HepG2 (cell line): ENCODE data around the gene GSK3A. TPM values are rescaled to one million over a fixed set of nuclear protein-coding genes. Genes with fewer than 3 reads are reported as not detected.

ENCODE experiments used
- BCL3 ChIP-seq: sonication (generic); formaldehyde crosslinking; IDR thresholded peaks from 2 replicates; pipeline ENCODE4 v1.5.1; 2020; ENCODE audit warnings: mild to moderate bottlenecking, missing genetic modification reagents, moderate library complexity
- DR1 ChIP-seq: sonication (generic); formaldehyde crosslinking; IDR thresholded peaks from 2 replicates; pipeline ENCODE4 v1.8.0; 2021; ENCODE audit warnings: mild to moderate bottlenecking, missing genetic modification reagents, inconsistent platforms
- FOXK1 ChIP-seq: sonication (generic); formaldehyde crosslinking; IDR thresholded peaks from 2 replicates; pipeline ENCODE4 v1.4.0; 2020; ENCODE audit warnings: low read depth, missing genetic modification reagents, borderline replicate concordance
- GLI4 ChIP-seq: sonication (generic); formaldehyde crosslinking; IDR thresholded peaks from 2 replicates; pipeline ENCODE4 v1.5.1; 2020; ENCODE audit warnings: missing genetic modification reagents, mild to moderate bottlenecking, moderate library complexity, borderline replicate concordance
- MIXL1 ChIP-seq: IDR thresholded peaks from 2 replicates; pipeline ENCODE4 v1.6.1; 2016
- REL ChIP-seq: sonication (generic); formaldehyde crosslinking; conservative IDR thresholded peaks from 2 replicates; pipeline ENCODE4 v1.8.0; 2022; ENCODE audit warnings: mild to moderate bottlenecking, missing genetic modification reagents, moderate library complexity
- REXO4 ChIP-seq: sonication (generic); formaldehyde crosslinking; IDR thresholded peaks from 2 replicates; pipeline ENCODE4 v1.8.0; 2022; ENCODE audit warnings: missing genetic modification reagents, mild to moderate bottlenecking, borderline replicate concordance
- SRSF4 ChIP-seq: fragments of 200-400 bp; formaldehyde crosslinking; IDR thresholded peaks from one replicate; pipeline ENCODE4 v1.6.1; 2018; ENCODE audit warnings: mild to moderate bottlenecking, low read depth, low read length, moderate library complexity; ENCODE audit not compliant: poor library complexity, severe bottlenecking
- TAF1 ChIP-seq: sonication (generic); formaldehyde crosslinking; IDR thresholded peaks from 2 replicates; pipeline ENCODE4 v1.4.0; 2020; ENCODE audit warnings: missing genetic modification reagents
- ZNF224 ChIP-seq: sonication (generic); formaldehyde crosslinking; IDR thresholded peaks from 2 replicates; pipeline ENCODE4 v1.5.0; 2020; ENCODE audit warnings: mild to moderate bottlenecking, missing genetic modification reagents
- ZNF225 ChIP-seq: sonication (generic); formaldehyde crosslinking; IDR thresholded peaks from 2 replicates; pipeline ENCODE4 v1.4.0; 2020; ENCODE audit warnings: mild to moderate bottlenecking, missing genetic modification reagents
- ZNF543 ChIP-seq: sonication (generic); formaldehyde crosslinking; IDR thresholded peaks from 2 replicates; pipeline ENCODE4 v1.4.0; 2020; ENCODE audit warnings: mild to moderate bottlenecking, missing genetic modification reagents
- ZNF563 ChIP-seq: sonication (generic); formaldehyde crosslinking; IDR thresholded peaks from 2 replicates; pipeline ENCODE4 v1.8.0; 2022; ENCODE audit warnings: mild to moderate bottlenecking, moderate library complexity, missing genetic modification reagents
- ZNF589 ChIP-seq: sonication (generic); formaldehyde crosslinking; conservative IDR thresholded peaks from 2 replicates; pipeline ENCODE4 v1.8.0; 2022; ENCODE audit warnings: mild to moderate bottlenecking, moderate library complexity, missing genetic modification reagents
- ZNF713 ChIP-seq: sonication (generic); formaldehyde crosslinking; IDR thresholded peaks from 2 replicates; pipeline ENCODE4 v1.4.0; 2020; ENCODE audit warnings: mild to moderate bottlenecking, missing genetic modification reagents
- ZNF720 ChIP-seq: sonication (generic); formaldehyde crosslinking; IDR thresholded peaks from 2 replicates; pipeline ENCODE4 v1.4.0; 2020; ENCODE audit warnings: missing genetic modification reagents
- polyA plus RNA-seq, 8 experiments: library from polyadenylated mRNA; depleted of rRNA in 3 of 8; stranded (reverse) in 7 of 8; unstranded in 1 of 8; fragments of >200 nt; fragmentation: Illumina TruSeq in 4 of 8; extraction: Trizol in 4 of 8; gene quantifications; 2 replicates each; pipeline versions ENCODE4 v1.2.1 to v1.2.3, GENCODE V29; 2011 to 2016; ENCODE audit warnings: low read depth in 4 of 8, missing spikeins in 1 of 8, mixed read lengths in 1 of 8; ENCODE audit not compliant: insufficient read depth in 1 of 8
- total RNA-seq, 5 experiments: library from RNA; depleted of rRNA; stranded (reverse); fragments of >200 nt; fragmentation: Illumina TruSeq; extraction: Trizol; gene quantifications; 2 replicates each; pipeline ENCODE4 v1.2.3, GENCODE V29; 2016; ENCODE audit warnings: low read depth in 1 of 5
- TF ChIP-seq, protein P1 (sequence below): fragments of 450-650 bp; IDR thresholded peaks from 2 replicates; pipeline ENCODE4 v1.6.1; 2017
- TF ChIP-seq, protein P2 (sequence below): sonication (generic); formaldehyde crosslinking; IDR thresholded peaks from 2 replicates; pipeline ENCODE4 v1.8.1; 2023; ENCODE audit warnings: missing genetic modification reagents, inconsistent platforms, borderline replicate concordance
- TF ChIP-seq, protein P3 (sequence below): IDR thresholded peaks from 2 replicates; pipeline ENCODE4 v1.6.1; 2012; ENCODE audit warnings: low read length, improper control_type of control experiment
- TF ChIP-seq, protein P4 (sequence below): sonication (generic); formaldehyde crosslinking; IDR thresholded peaks from 2 replicates; pipeline ENCODE4 v1.4.0; 2020; ENCODE audit warnings: missing genetic modification reagents

The GSK3A gene
- total and polyA plus RNA-seq, 2 of the 13 experiments (the other 11 are each of a cell fraction or from before 2014, with no cell fraction given), result 16.9 to 52.5 TPM

DNA sequence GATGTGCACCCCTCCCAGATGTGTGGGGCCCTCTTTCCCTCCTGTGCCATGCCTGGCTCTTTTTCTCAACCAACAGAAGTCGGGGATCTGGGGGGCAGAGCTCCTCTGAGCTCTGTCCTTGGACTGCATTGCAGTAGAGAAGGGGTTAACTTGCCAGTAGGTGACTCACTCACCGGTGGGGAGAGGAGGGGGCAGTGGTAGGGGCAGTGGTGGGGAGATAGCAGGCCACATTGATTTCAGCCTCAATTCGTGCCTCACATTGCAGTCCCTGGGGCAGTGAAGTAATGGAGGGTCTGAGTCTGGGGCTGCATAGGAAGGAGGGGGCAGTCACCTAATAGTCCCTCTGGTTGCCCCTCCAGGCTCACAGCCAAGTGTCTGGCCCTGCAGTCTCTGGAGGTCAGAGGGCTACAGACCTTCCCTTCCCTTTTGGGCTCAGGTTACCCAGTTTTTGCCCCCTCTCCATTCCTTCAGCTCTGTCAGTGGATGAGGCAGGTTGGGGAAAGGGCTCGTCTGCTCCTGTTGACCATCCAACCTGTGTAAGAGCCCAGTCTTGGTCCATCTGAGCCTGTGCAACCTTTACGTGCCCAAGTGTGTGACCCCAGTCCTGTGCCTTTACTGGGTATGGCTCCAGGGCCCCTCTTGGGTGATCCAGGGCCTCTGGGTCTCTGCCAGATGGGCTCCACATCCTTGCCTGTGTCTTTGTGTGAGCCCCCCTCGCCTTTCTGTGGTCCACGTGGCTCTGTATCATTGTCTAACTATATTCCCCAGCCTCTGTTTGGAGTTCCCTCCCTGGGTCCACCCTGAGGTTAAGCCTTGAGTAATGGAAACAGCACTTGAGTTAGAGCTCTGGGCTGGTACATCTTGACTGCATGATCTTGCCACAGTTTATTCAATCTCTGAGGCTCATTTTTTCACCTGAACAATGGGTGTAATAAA is 39.7 kb upstream of the GSK3A start (continued):
- TF ChIP-seq SRSF4 (no peak), FOXK1 (CRISPR knock-in tag) (no peak), GLI4 (CRISPR knock-in tag) (no peak), BCL3 (CRISPR knock-in tag) (no peak; the same call in 1 of the 2 replicates), REL (CRISPR knock-in tag) (no peak), ZNF589 (CRISPR knock-in tag) (no peak), ZNF720 (CRISPR knock-in tag) (no peak), REXO4 (no peak), MIXL1 (CRISPR knock-in tag) (no peak), ZNF713 (CRISPR knock-in tag) (no peak), DR1 (CRISPR knock-in tag) (no peak), ZNF543 (no peak), TAF1 (CRISPR knock-in tag) (no peak), ZNF225 (CRISPR knock-in tag) (no peak), ZNF563 (no peak), ZNF224 (CRISPR knock-in tag) (no peak)
- TF ChIP-seq, protein P1, sequence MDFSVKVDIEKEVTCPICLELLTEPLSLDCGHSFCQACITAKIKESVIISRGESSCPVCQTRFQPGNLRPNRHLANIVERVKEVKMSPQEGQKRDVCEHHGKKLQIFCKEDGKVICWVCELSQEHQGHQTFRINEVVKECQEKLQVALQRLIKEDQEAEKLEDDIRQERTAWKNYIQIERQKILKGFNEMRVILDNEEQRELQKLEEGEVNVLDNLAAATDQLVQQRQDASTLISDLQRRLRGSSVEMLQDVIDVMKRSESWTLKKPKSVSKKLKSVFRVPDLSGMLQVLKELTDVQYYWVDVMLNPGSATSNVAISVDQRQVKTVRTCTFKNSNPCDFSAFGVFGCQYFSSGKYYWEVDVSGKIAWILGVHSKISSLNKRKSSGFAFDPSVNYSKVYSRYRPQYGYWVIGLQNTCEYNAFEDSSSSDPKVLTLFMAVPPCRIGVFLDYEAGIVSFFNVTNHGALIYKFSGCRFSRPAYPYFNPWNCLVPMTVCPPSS, result no peak
- TF ChIP-seq, protein P2, sequence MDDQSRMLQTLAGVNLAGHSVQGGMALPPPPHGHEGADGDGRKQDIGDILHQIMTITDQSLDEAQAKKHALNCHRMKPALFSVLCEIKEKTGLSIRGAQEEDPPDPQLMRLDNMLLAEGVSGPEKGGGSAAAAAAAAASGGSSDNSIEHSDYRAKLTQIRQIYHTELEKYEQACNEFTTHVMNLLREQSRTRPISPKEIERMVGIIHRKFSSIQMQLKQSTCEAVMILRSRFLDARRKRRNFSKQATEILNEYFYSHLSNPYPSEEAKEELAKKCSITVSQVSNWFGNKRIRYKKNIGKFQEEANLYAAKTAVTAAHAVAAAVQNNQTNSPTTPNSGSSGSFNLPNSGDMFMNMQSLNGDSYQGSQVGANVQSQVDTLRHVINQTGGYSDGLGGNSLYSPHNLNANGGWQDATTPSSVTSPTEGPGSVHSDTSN, result no peak
- TF ChIP-seq, protein P3, sequence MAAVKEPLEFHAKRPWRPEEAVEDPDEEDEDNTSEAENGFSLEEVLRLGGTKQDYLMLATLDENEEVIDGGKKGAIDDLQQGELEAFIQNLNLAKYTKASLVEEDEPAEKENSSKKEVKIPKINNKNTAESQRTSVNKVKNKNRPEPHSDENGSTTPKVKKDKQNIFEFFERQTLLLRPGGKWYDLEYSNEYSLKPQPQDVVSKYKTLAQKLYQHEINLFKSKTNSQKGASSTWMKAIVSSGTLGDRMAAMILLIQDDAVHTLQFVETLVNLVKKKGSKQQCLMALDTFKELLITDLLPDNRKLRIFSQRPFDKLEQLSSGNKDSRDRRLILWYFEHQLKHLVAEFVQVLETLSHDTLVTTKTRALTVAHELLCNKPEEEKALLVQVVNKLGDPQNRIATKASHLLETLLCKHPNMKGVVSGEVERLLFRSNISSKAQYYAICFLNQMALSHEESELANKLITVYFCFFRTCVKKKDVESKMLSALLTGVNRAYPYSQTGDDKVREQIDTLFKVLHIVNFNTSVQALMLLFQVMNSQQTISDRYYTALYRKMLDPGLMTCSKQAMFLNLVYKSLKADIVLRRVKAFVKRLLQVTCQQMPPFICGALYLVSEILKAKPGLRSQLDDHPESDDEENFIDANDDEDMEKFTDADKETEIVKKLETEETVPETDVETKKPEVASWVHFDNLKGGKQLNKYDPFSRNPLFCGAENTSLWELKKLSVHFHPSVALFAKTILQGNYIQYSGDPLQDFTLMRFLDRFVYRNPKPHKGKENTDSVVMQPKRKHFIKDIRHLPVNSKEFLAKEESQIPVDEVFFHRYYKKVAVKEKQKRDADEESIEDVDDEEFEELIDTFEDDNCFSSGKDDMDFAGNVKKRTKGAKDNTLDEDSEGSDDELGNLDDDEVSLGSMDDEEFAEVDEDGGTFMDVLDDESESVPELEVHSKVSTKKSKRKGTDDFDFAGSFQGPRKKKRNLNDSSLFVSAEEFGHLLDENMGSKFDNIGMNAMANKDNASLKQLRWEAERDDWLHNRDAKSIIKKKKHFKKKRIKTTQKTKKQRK, result no peak
- TF ChIP-seq, protein P4, sequence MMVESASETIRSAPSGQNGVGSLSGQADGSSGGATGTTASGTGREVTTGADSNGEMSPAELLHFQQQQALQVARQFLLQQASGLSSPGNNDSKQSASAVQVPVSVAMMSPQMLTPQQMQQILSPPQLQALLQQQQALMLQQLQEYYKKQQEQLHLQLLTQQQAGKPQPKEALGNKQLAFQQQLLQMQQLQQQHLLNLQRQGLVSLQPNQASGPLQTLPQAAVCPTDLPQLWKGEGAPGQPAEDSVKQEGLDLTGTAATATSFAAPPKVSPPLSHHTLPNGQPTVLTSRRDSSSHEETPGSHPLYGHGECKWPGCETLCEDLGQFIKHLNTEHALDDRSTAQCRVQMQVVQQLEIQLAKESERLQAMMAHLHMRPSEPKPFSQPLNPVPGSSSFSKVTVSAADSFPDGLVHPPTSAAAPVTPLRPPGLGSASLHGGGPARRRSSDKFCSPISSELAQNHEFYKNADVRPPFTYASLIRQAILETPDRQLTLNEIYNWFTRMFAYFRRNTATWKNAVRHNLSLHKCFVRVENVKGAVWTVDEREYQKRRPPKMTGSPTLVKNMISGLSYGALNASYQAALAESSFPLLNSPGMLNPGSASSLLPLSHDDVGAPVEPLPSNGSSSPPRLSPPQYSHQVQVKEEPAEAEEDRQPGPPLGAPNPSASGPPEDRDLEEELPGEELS (CRISPR knock-in tag), result no peak
